ENCODE measurements around the gene CHTOP. TPM values are rescaled to one million over a fixed set of nuclear protein-coding genes. Genes with fewer than 3 reads are reported as not detected.

CHTOP gene
- polyA plus RNA-seq, 1 donor from 2014 or later, result 159 TPM

DNA sequence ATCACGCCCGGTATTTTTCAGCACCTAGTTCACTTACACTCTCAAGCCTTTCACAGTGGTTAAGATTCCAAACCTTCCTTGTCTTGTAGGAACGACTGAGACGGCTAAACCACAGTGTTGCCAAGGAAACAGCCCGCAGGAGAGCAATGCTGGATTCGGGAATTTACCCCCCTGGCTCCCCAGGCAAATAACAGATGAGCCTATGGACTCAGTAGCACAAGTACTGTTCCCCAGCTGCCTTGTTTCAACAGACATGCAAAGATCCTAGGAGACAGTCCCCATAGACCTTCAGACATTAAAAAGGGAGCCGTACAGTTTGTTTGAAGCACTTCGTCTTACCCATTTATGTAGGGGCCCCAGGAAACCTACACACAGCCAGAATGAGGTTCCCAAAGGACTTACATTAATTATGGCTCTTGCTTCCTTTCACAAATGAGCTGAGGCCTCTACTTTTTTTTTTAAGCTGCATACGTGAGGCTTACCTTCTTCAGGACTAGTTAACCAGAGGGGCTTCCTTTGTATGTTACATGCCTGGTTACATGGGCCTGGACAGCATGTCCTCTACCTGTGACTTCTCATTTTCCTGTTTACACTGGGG is 27.3 kb downstream of the CHTOP start:
- peaks cover 3% of the 10 kb centered on the region for H3F3A ChIP-seq (ENCODE audit: insufficient read depth, low read length, poor library complexity, severe bottlenecking)
- H4K20me1 ChIP-seq (ENCODE audit: insufficient read depth), result no peaks in the 10 kb centered on the region
- TF ChIP-seq, protein P1, sequence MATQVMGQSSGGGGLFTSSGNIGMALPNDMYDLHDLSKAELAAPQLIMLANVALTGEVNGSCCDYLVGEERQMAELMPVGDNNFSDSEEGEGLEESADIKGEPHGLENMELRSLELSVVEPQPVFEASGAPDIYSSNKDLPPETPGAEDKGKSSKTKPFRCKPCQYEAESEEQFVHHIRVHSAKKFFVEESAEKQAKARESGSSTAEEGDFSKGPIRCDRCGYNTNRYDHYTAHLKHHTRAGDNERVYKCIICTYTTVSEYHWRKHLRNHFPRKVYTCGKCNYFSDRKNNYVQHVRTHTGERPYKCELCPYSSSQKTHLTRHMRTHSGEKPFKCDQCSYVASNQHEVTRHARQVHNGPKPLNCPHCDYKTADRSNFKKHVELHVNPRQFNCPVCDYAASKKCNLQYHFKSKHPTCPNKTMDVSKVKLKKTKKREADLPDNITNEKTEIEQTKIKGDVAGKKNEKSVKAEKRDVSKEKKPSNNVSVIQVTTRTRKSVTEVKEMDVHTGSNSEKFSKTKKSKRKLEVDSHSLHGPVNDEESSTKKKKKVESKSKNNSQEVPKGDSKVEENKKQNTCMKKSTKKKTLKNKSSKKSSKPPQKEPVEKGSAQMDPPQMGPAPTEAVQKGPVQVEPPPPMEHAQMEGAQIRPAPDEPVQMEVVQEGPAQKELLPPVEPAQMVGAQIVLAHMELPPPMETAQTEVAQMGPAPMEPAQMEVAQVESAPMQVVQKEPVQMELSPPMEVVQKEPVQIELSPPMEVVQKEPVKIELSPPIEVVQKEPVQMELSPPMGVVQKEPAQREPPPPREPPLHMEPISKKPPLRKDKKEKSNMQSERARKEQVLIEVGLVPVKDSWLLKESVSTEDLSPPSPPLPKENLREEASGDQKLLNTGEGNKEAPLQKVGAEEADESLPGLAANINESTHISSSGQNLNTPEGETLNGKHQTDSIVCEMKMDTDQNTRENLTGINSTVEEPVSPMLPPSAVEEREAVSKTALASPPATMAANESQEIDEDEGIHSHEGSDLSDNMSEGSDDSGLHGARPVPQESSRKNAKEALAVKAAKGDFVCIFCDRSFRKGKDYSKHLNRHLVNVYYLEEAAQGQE (IDR thresholded peaks at IDR 0.05; ENCODE audit: borderline replicate concordance), result no peak
- no peak for TF ChIP-seq EP300 (conservative IDR thresholded peaks at IDR 0.05; ENCODE audit: poor library complexity, severe bottlenecking)
- no peak for TF ChIP-seq MXI1 (conservative IDR thresholded peaks at IDR 0.05; ENCODE audit: poor library complexity, severe bottlenecking)
- no peak for TF ChIP-seq RAD21 (conservative IDR thresholded peaks at IDR 0.05)
- no peak for TF ChIP-seq POLR2AphosphoS5 (IDR thresholded peaks at IDR 0.05)
- TF ChIP-seq, protein P2, sequence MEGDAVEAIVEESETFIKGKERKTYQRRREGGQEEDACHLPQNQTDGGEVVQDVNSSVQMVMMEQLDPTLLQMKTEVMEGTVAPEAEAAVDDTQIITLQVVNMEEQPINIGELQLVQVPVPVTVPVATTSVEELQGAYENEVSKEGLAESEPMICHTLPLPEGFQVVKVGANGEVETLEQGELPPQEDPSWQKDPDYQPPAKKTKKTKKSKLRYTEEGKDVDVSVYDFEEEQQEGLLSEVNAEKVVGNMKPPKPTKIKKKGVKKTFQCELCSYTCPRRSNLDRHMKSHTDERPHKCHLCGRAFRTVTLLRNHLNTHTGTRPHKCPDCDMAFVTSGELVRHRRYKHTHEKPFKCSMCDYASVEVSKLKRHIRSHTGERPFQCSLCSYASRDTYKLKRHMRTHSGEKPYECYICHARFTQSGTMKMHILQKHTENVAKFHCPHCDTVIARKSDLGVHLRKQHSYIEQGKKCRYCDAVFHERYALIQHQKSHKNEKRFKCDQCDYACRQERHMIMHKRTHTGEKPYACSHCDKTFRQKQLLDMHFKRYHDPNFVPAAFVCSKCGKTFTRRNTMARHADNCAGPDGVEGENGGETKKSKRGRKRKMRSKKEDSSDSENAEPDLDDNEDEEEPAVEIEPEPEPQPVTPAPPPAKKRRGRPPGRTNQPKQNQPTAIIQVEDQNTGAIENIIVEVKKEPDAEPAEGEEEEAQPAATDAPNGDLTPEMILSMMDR (IDR thresholded peaks at IDR 0.05; ENCODE audit: poor library complexity, severe bottlenecking), result no peak
- TF ChIP-seq SMC3 (conservative IDR thresholded peaks at IDR 0.05; ENCODE audit: poor library complexity), result no peak
- no peak for TF ChIP-seq EZH2 (IDR thresholded peaks at IDR 0.05; ENCODE audit: borderline replicate concordance, insufficient read depth, low read length, poor library complexity, severe bottlenecking)
- TF ChIP-seq TAF1 (IDR thresholded peaks at IDR 0.05; ENCODE audit: low read depth), result no peak
- no peak overlapping the region for H3K4me3 ChIP-seq (ENCODE audit: low read length)
- H3K27ac ChIP-seq (ENCODE audit: low read length), result no peak overlapping the region
- no peak overlapping the region for H3K4me2 ChIP-seq (ENCODE audit: low read length)
- H3K79me2 ChIP-seq (replicated peaks; ENCODE audit: insufficient read depth, low read length), result peaks cover 15% of the 10 kb centered on the region
- H3K36me3 ChIP-seq (ENCODE audit: insufficient read depth, low read length), result no peaks in the 10 kb centered on the region
- no peaks in the 10 kb centered on the region for H3K27me3 ChIP-seq (ENCODE audit: insufficient read depth, low read depth, low read length)
- H2AFZ ChIP-seq (ENCODE audit: low read depth, low read length), result no peak overlapping the region
- H3K9me3 ChIP-seq (ENCODE audit: low read length), result no peaks in the 10 kb centered on the region
- no peak overlapping the region for H3K9ac ChIP-seq (ENCODE audit: low read length)
- no peaks in the 10 kb centered on the region for H3K9me2 ChIP-seq (ENCODE audit: insufficient read depth, low read length)

DNA sequence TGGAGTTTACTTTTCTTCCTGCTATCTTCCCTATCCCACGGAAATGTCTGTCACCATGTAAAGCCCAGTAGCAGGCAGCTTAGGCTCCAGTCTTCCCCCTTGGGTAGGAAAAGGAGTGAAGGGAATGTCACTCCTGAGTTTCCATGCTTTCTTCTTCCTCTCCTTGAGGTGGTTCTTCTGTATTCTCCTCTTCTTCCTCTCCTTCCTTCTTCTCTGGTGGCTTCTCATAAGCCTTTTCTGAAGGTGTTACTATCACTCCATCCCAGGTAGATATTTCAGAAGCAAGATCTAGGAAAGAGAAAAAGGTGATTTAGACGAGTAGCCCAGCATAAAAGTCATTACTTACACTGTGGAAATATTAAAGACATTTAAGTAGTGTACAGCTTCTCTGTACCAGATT is 28.4 kb downstream of the CHTOP start:
- no peak overlapping the region for H3K4me3 ChIP-seq (ENCODE audit: low read length)
- TF ChIP-seq, protein P2 (IDR thresholded peaks at IDR 0.05; ENCODE audit: poor library complexity, severe bottlenecking), result no peak
- TF ChIP-seq RAD21 (conservative IDR thresholded peaks at IDR 0.05) (no peak), EP300 (conservative IDR thresholded peaks at IDR 0.05; ENCODE audit: poor library complexity, severe bottlenecking) (no peak)

More for the DNA sequence above, 28.4 kb downstream of the CHTOP start:
- Histone ChIP-seq H4K20me1 (ENCODE audit: insufficient read depth) (no peaks in the 10 kb centered on the region), H3K4me2 (ENCODE audit: low read length) (no peak overlapping the region), H3K79me2 (replicated peaks; ENCODE audit: insufficient read depth, low read length) (peaks cover 15% of the 10 kb centered on the region), H3F3A (ENCODE audit: insufficient read depth, low read length, poor library complexity, severe bottlenecking) (peaks cover 3% of the 10 kb centered on the region), H3K9me3 (ENCODE audit: low read length) (no peaks in the 10 kb centered on the region), H3K27me3 (ENCODE audit: insufficient read depth, low read depth, low read length) (no peaks in the 10 kb centered on the region), H3K27ac (ENCODE audit: low read length) (no peak overlapping the region), H3K9ac (ENCODE audit: low read length) (no peak overlapping the region), H3K9me2 (ENCODE audit: insufficient read depth, low read length) (no peaks in the 10 kb centered on the region), H2AFZ (ENCODE audit: low read depth, low read length) (no peak overlapping the region), H3K36me3 (ENCODE audit: insufficient read depth, low read length) (peaks cover 2% of the 10 kb centered on the region)
